Brain microvascular endothelial cell (primary cell): Measurements from ENCODE around the gene GRM7.

Experiments
- DNase-seq: peaks from one replicate; pipeline ENCODE4 v3.0.0-alpha.2; 2020
- H3K27ac ChIP-seq: fragments of 250-450 bp; sonication (Bioruptor Pico); 2 replicates; pipeline ENCODE4 v1.5.1; 2020; ENCODE audit warnings: mild to moderate bottlenecking, moderate library complexity
- H3K27me3 ChIP-seq: fragments of 250-450 bp; sonication (Bioruptor Pico); replicated peaks from 2 replicates; pipeline ENCODE4 v1.5.1; 2020; ENCODE audit warnings: mild to moderate bottlenecking
- H3K36me3 ChIP-seq: fragments of 250-450 bp; sonication (Bioruptor Pico); replicated peaks from 2 replicates; pipeline ENCODE4 v1.5.1; 2020; ENCODE audit warnings: mild to moderate bottlenecking
- H3K4me3 ChIP-seq: 2 replicates; pipeline ENCODE4 v1.5.1; 2011; ENCODE audit warnings: low read depth, mild to moderate bottlenecking, control low read depth, low read length, moderate library complexity
- in situ Hi-C: cut with HindIII; loops from 2 replicates; pipeline ENCODE4 v1.10.0; 2017; ENCODE audit warnings: low sequenced_read_pairs, low pct_ligation_motif_present
- TF ChIP-seq, protein P1 (sequence below): IDR thresholded peaks from 2 replicates; pipeline ENCODE4 v1.5.1; 2011; ENCODE audit warnings: low read depth, mild to moderate bottlenecking, moderate library complexity, low read length, control low read depth, inconsistent platforms; ENCODE audit errors: missing control alignments

GRM7 gene

GRCh38 chr3:7292362-7292761, 431.4 kb downstream of the GRM7 start:
- in situ Hi-C loops, result no loop called here
- TF ChIP-seq, protein P1, sequence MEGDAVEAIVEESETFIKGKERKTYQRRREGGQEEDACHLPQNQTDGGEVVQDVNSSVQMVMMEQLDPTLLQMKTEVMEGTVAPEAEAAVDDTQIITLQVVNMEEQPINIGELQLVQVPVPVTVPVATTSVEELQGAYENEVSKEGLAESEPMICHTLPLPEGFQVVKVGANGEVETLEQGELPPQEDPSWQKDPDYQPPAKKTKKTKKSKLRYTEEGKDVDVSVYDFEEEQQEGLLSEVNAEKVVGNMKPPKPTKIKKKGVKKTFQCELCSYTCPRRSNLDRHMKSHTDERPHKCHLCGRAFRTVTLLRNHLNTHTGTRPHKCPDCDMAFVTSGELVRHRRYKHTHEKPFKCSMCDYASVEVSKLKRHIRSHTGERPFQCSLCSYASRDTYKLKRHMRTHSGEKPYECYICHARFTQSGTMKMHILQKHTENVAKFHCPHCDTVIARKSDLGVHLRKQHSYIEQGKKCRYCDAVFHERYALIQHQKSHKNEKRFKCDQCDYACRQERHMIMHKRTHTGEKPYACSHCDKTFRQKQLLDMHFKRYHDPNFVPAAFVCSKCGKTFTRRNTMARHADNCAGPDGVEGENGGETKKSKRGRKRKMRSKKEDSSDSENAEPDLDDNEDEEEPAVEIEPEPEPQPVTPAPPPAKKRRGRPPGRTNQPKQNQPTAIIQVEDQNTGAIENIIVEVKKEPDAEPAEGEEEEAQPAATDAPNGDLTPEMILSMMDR, result no peak
- H3K27ac ChIP-seq, result no peak overlapping the region
- no peaks in the 10 kb centered on the region for H3K27me3 ChIP-seq
- DNase-seq, result no peak
- no peak overlapping the region for H3K4me3 ChIP-seq
- H3K36me3 ChIP-seq, result no peaks in the 10 kb centered on the region

- Histone ChIP-seq H3K36me3 (no peaks in the 10 kb centered on the region), H3K27me3 (no peaks in the 10 kb centered on the region), H3K27ac (no peak overlapping the region), H3K4me3 (no peak overlapping the region)
- in situ Hi-C loops, result no loop called here
- TF ChIP-seq, protein P1, result no peak
- DNase-seq, result no peak
These were observed 432.4 kb downstream of the GRM7 start for GRCh38 chr3:7293286-7293685.

GRCh38 chr3:7305561-7305960, 444.6 kb downstream of the GRM7 start:
- TF ChIP-seq, protein P1, result no peak
- no peak overlapping the region for H3K27ac ChIP-seq
- in situ Hi-C loops, result no loop called here
- DNase-seq, result no peak
- no peaks in the 10 kb centered on the region for H3K36me3 ChIP-seq
- no peaks in the 10 kb centered on the region for H3K27me3 ChIP-seq
- no peak overlapping the region for H3K4me3 ChIP-seq

DNA sequence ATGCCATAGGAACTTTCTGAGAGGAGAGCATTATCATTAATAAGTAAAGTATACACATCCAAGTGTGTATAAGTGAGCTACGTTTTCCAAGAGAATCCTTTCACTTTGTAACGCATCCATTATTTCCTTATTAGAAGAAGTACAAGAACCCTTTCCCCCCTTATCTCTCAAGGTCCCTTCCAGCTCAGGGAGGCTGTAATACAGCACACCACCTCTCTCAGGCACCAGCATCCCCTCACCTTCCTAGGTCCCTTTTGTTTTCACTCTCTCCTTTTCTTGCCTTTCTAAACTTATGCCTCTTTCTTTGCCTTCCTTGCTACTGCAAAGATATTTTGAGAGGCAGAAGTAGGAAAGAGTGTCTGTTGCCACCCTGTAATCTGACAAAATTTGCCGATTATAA, 446.0 kb downstream of the GRM7 start:
- no peaks in the 10 kb centered on the region for H3K36me3 ChIP-seq
- no peak overlapping the region for H3K27ac ChIP-seq
- no peak overlapping the region for H3K4me3 ChIP-seq
- TF ChIP-seq, protein P1, result no peak
- H3K27me3 ChIP-seq, result no peaks in the 10 kb centered on the region
- in situ Hi-C loops, result no loop called here
- no peak for DNase-seq

- TF ChIP-seq, protein P1, result no peak
- Histone ChIP-seq H3K36me3 (no peaks in the 10 kb centered on the region), H3K27ac (no peak overlapping the region), H3K4me3 (no peak overlapping the region), H3K27me3 (no peaks in the 10 kb centered on the region)
- in situ Hi-C loops, result no loop called here
- no peak for DNase-seq
These were observed 446.5 kb downstream of the GRM7 start for GRCh38 chr3:7307410-7307809.

DNA sequence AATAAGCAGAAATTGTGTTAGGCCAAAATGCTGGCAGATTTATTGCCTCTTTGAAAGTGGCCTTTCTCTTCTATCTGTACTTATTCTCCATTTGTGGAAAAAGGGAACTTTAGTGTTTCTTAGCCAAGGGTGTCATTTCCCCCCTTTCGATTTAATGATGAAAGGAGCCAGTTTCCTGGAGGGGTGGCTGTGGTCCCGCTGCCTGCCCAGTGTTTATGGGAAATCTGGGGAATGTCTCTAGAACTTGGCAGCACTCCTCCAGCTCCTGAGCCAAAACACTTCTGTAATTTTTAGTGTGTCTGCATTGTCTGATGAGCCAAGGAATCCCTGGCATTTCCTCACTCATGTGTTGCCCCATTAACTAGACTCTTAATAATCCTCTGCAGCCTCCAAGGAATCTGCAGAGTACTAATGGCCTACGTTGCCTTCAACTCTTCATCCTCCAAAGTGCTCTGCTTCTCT, 448.8 kb downstream of the GRM7 start:
- Histone ChIP-seq H3K4me3 (no peak overlapping the region), H3K36me3 (no peaks in the 10 kb centered on the region), H3K27ac (no peak overlapping the region), H3K27me3 (no peaks in the 10 kb centered on the region)
- in situ Hi-C loops, result no loop called here
- TF ChIP-seq, protein P1, result no peak
- DNase-seq, result no peak
